GM19099 (cell line): ENCODE data around the gene DNAJC6.

ENCODE experiments used
- POLR2A ChIP-seq: IDR thresholded peaks from 3 replicates; pipeline ENCODE4 v1.6.1; 2011; ENCODE audit warnings: low read depth; ENCODE audit not compliant: insufficient read length; ENCODE audit errors: extremely low read depth

Gene DNAJC6

GRCh38 chr1:65425006-65425405, 115.7 kb downstream of the DNAJC6 start:
- no peak for TF ChIP-seq POLR2A

- TF ChIP-seq POLR2A, result no peak
These were observed 116.4 kb downstream of the DNAJC6 start for GRCh38 chr1:65425697-65426096.

GRCh38 chr1:65429078-65429477, 119.7 kb downstream of the DNAJC6 start:
- no peak for TF ChIP-seq POLR2A

GRCh38 chr1:65429806-65430205, 120.5 kb downstream of the DNAJC6 start:
- no peak for TF ChIP-seq POLR2A

GRCh38 chr1:65431111-65431705, 121.9 kb downstream of the DNAJC6 start:
- TF ChIP-seq POLR2A, result no peak

- no peak for TF ChIP-seq POLR2A
These were observed 123.6 kb downstream of the DNAJC6 start for GRCh38 chr1:65432918-65433317.

- no peak for TF ChIP-seq POLR2A
These were observed 124.9 kb downstream of the DNAJC6 start for GRCh38 chr1:65434255-65434654.

GRCh38 chr1:65434760-65435159, 125.4 kb downstream of the DNAJC6 start:
- no peak for TF ChIP-seq POLR2A

- TF ChIP-seq POLR2A, result no peak
These were observed 126.6 kb downstream of the DNAJC6 start for GRCh38 chr1:65435987-65436386.

- TF ChIP-seq POLR2A, result no peak
These were observed 128.3 kb downstream of the DNAJC6 start for GRCh38 chr1:65437616-65438015.

GRCh38 chr1:65440322-65440900, 131.1 kb downstream of the DNAJC6 start:
- TF ChIP-seq POLR2A, result no peak

GRCh38 chr1:65440915-65441314, 131.6 kb downstream of the DNAJC6 start:
- no peak for TF ChIP-seq POLR2A

GRCh38 chr1:65441464-65441863, 132.1 kb downstream of the DNAJC6 start:
- no peak for TF ChIP-seq POLR2A

GRCh38 chr1:65442442-65442841, 133.1 kb downstream of the DNAJC6 start:
- TF ChIP-seq POLR2A, result no peak

- TF ChIP-seq POLR2A, result no peak
These were observed 134.3 kb downstream of the DNAJC6 start for GRCh38 chr1:65443647-65444046.

- no peak for TF ChIP-seq POLR2A
These were observed 134.8 kb downstream of the DNAJC6 start for GRCh38 chr1:65444128-65444640.

- TF ChIP-seq POLR2A, result no peak
These were observed 136.5 kb downstream of the DNAJC6 start for GRCh38 chr1:65445837-65446236.
